Chondrocyte (in vitro differentiated cells): ENCODE results near the gene SLC16A3. TPM values are rescaled to one million over a fixed set of nuclear protein-coding genes. Genes with fewer than 3 reads are reported as not detected.

Source experiments
- DNase-seq: peaks from one replicate; pipeline ENCODE4 v3.0.0; 2021; ENCODE audit warnings: mixed read lengths, low spot score
- H3K27ac Mint-ChIP-seq: one replicate; pipeline ENCODE4 v1.8.0; 2021; ENCODE audit warnings: mild to moderate bottlenecking, moderate library complexity, mixed read lengths; ENCODE audit not compliant: unreplicated experiment
- H3K27me3 Mint-ChIP-seq: 2 replicates; pipeline ENCODE4 v1.8.0; 2021; ENCODE audit warnings: low read depth, mixed read lengths
- H3K36me3 Mint-ChIP-seq: 2 replicates; pipeline ENCODE4 v1.8.0; 2021; ENCODE audit warnings: low read depth, mixed read lengths
- H3K4me1 Mint-ChIP-seq: 2 replicates; pipeline ENCODE4 v1.8.0; 2021; ENCODE audit warnings: low read depth, mild to moderate bottlenecking, mixed read lengths
- H3K4me3 Mint-ChIP-seq: one replicate; pipeline ENCODE4 v1.8.0; 2021; ENCODE audit warnings: mild to moderate bottlenecking, moderate library complexity, mixed read lengths; ENCODE audit not compliant: unreplicated experiment
- H3K9me3 Mint-ChIP-seq: 2 replicates; pipeline ENCODE4 v1.8.0; 2021; ENCODE audit warnings: low read depth, mixed read lengths
- CTCF ChIP-seq: fragments of 200-600 bp; sonication (generic); IDR thresholded peaks from 2 replicates; pipeline ENCODE4 v1.5.0; 2021; ENCODE audit warnings: antibody characterized with exemption, mild to moderate bottlenecking, moderate library complexity
- total RNA-seq: library from RNA; stranded (reverse); gene quantifications from 3 replicates; pipeline ENCODE4 v1.2.1, GENCODE V29; 2021

The SLC16A3 gene
- total RNA-seq, 1 donor from 2014 or later = 189 TPM

DNA sequence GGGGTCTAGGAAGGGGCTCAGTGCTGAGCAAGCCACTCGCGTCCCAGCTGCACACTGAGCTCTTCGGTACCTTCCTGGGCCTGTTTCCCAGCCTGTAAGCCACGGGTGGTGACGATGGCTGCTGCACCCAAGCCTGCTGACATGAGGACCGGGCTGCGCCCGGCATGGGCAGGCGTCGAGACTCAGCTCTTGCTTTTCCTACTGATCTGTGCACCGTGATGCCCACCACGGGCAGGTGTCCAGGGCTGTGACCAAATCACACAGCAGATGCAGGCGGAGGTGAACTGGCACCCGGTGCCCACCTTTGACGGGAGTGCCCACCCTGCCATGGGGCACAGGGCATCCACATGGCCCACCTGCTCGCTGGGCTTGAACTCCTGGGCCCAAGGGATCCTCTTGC lies 34.1 kb upstream of the SLC16A3 start:
- Mint-ChIP-seq H3K27ac (no peak overlapping the region), H3K27me3 (no peaks in the 10 kb centered on the region), H3K36me3 (peaks cover 26% of the 10 kb centered on the region), H3K9me3 (no peaks in the 10 kb centered on the region), H3K4me1 (no peaks in the 10 kb centered on the region), H3K4me3 (no peak overlapping the region)
- no peak for TF ChIP-seq CTCF
- no peak for DNase-seq

- H3K27ac Mint-ChIP-seq = no peak overlapping the region
- H3K4me3 Mint-ChIP-seq = no peak overlapping the region
- no peaks in the 10 kb centered on the region for H3K9me3 Mint-ChIP-seq
- no peaks in the 10 kb centered on the region for H3K4me1 Mint-ChIP-seq
- no peak for DNase-seq
- no peak for TF ChIP-seq CTCF
- no peaks in the 10 kb centered on the region for H3K27me3 Mint-ChIP-seq
- H3K36me3 Mint-ChIP-seq = peaks cover 27% of the 10 kb centered on the region
These were observed 32.9 kb upstream of the SLC16A3 start for GRCh38 chr17:82195675-82196672.

DNA sequence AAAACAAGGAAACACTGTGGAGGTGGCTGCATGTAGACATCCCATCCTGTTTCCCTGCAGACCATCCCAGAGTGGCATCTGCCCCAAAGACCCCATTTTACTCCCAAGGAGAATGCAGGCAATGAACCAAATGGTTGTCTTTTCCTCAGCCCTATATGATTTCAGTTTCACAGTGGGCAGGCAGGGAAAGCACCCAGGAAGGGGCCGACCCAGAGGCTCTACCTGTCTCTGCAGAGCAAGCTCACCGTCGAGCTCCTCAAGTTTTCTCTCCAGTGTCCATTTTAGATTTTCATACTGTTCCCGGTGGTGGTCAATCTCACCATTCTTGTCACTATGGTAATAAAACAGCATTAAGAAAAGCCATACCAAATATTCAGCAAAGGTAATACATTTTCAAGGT lies 30.8 kb upstream of the SLC16A3 start:
- Mint-ChIP-seq H3K27ac (no peak overlapping the region), H3K4me1 (no peaks in the 10 kb centered on the region), H3K9me3 (no peaks in the 10 kb centered on the region)

GRCh38 chr17:82199496-82199895 lies 29.3 kb upstream of the SLC16A3 start:
- H3K9me3 Mint-ChIP-seq = no peaks in the 10 kb centered on the region
- H3K4me3 Mint-ChIP-seq = no peak overlapping the region
- H3K4me1 Mint-ChIP-seq = no peaks in the 10 kb centered on the region
- peaks cover 18% of the 10 kb centered on the region for H3K36me3 Mint-ChIP-seq
- TF ChIP-seq CTCF = no peak
- no peak for DNase-seq
- H3K27ac Mint-ChIP-seq = no peak overlapping the region
- no peaks in the 10 kb centered on the region for H3K27me3 Mint-ChIP-seq

More for the DNA sequence above, 30.8 kb upstream of the SLC16A3 start:
- Mint-ChIP-seq H3K4me3 (no peak overlapping the region), H3K36me3 (peaks cover 25% of the 10 kb centered on the region), H3K27me3 (no peaks in the 10 kb centered on the region)
- no peak for TF ChIP-seq CTCF
- no peak for DNase-seq

DNA sequence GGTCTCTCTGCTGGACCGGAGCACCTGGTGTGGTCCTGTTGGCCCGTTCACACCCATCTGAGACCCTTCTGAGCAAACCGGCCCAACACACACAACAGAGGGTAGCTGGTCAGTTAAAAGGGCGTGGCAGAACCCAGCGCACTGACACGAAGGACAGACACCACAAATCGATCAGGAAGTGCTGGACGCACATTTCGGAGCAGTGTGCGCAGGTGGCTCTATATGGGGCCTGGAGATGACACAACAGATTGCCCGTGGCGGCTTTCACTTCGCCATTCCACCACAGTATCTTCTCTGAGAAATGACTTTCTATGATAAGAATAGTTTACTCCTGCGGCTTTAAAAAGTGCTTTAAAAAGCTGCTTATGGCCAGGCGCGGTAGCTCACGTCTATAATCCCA lies 28.7 kb upstream of the SLC16A3 start:
- no peak for DNase-seq
- no peaks in the 10 kb centered on the region for H3K9me3 Mint-ChIP-seq
- peaks cover 14% of the 10 kb centered on the region for H3K36me3 Mint-ChIP-seq
- no peaks in the 10 kb centered on the region for H3K27me3 Mint-ChIP-seq
- no peak overlapping the region for H3K4me3 Mint-ChIP-seq
- H3K27ac Mint-ChIP-seq = no peak overlapping the region
- TF ChIP-seq CTCF = no peak
- H3K4me1 Mint-ChIP-seq = peaks cover 4% of the 10 kb centered on the region
